ENCODE results near the gene PPM1F. TPM values are rescaled to one million over a fixed set of nuclear protein-coding genes. Genes with fewer than 3 reads are reported as not detected.

The PPM1F gene
- total and polyA plus RNA-seq, 5 experiments from 2014 or later = 8.3 to 25.1 (median 9.9) TPM

DNA sequence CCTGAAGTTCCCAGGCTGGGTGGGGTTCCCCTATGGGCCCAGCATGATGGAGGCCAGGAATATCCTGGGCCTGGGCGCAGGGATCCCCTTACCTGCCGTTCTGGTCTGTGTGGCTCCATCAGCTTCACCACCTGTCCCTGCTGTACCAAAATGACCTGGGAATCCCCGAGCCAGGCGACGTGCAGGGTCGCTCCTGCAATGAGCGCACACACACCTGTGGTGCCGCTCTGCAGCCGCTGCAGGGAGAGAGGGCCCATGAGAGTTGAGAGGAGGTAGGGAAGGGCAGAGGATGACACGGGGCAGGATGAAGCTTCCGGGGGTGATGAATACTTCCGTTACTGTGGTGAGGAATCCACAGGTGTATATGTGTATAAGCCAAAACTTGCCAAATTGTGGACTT lies 21.6 kb downstream of the PPM1F start:
- Mint-ChIP-seq H3K27me3 (no peaks in the 10 kb centered on the region), H3K4me1 (peaks cover 0 to 3% (median 1%) of the 10 kb centered on the region in 4 donors), H3K9me3 (no peaks in the 10 kb centered on the region), H3K4me3 (no peak overlapping the region), H3K36me3 (peaks cover 0 to 48% (median 22%) of the 10 kb centered on the region in 3 donors), H3K27ac (peak overlapping the region in 1 of 10 donors; percentile 15)
- no peak for DNase-seq
- no peak for ATAC-seq
- POLR2A ChIA-PET = no interaction called here

DNA sequence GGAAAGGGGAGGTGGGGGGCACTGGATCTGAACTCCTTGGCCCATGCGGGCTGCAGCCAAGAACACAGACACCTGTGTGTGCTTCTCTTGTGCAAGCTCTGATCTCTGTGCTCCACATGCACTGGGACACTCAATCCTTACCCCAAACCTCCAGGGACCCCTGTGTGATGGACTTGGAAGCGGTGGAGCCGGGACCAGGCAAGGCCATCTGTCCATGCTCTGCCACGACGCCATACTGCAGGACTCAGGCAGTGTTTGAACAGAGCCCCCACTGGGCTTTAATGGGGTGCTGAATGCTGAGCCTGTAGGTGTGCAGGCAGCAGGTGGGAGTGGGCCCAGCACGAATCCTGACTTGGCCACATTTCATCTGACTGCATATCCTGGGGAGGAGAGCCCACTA lies 23.4 kb downstream of the PPM1F start:
- ATAC-seq (no peak), DNase-seq (no peak)
- peaks cover 0 to 48% (median 20%) of the 10 kb centered on the region in 3 donors for H3K36me3 Mint-ChIP-seq
- H3K9me3 Mint-ChIP-seq = no peaks in the 10 kb centered on the region
- no peak overlapping the region for H3K27ac Mint-ChIP-seq
- no peaks in the 10 kb centered on the region for H3K27me3 Mint-ChIP-seq
- peaks cover 0 to 3% (median under 1%) of the 10 kb centered on the region in 4 donors for H3K4me1 Mint-ChIP-seq
- POLR2A ChIA-PET = no interaction called here
- no peak overlapping the region for H3K4me3 Mint-ChIP-seq

DNA sequence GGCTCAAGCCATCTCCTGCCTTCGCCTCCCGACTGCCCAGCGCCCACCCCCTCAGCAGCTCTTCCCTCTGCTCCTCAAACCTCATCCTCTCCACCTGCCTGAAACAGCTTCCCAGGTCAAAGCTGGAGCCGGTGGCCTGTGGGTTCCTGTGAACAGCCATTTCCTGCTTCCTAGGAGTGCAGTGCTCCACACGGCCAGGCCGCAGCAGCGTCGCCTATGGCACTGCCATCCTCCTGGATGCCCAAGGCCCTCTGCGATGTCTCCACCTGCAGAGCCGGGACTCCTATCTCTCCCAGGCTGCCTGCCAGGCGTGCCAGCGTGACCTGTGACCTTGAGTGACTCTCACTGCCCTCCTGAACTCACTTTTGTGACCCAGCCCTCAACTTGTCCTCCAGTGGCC lies 24.6 kb downstream of the PPM1F start:
- Mint-ChIP-seq H3K4me1 (peaks cover 0 to 3% (median under 1%) of the 10 kb centered on the region in 4 donors), H3K27ac (peak overlapping the region in 1 of 10 donors; percentile 30), H3K27me3 (no peaks in the 10 kb centered on the region), H3K36me3 (peaks cover 0 to 47% (median 20%) of the 10 kb centered on the region in 3 donors), H3K9me3 (no peaks in the 10 kb centered on the region), H3K4me3 (no peak overlapping the region)
- ATAC-seq = no peak
- POLR2A ChIA-PET = no interaction called here
- DNase-seq = no peak

DNA sequence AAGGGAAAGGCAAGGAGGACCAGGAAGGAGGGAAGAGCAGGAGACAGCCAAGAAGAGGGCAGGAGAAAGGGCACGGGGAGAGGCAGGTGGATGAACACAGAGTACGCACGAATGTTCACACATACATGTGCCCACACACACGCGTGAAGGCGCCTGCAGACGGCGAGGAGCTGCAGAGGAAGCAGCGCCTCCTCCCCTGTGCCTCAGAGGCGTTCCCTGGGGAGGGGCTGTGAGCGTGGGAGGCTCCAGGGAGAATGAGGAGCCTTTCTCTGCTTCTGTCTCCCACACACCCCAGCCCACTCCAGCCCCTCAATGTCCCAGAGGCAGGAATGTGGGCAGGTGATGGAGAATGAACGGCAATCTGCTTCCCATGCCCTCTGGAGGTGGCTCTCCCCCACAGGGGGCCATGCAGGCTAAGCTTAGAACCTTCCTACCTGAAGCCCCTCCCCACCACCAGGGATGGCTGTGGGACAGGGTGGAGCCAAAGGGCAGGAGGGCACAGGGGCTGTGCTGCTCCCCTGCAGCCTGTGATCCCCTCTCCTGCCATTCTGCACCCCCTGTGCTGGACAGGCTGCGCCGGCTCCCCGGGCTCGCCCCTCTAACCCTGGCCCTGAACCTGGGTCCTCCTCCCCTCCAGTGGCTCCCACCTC lies 25.3 kb downstream of the PPM1F start:
- peaks cover 0 to 3% (median under 1%) of the 10 kb centered on the region in 4 donors for H3K4me1 Mint-ChIP-seq
- no peak overlapping the region for H3K4me3 Mint-ChIP-seq
- ATAC-seq = no peak
- POLR2A ChIA-PET = no interaction called here
- H3K27me3 Mint-ChIP-seq = no peaks in the 10 kb centered on the region
- H3K9me3 Mint-ChIP-seq = no peaks in the 10 kb centered on the region
- peaks cover 0 to 40% (median 14%) of the 10 kb centered on the region in 3 donors for H3K36me3 Mint-ChIP-seq
- no peak for DNase-seq
- peak overlapping the region in 1 of 10 donors; percentile 24 for H3K27ac Mint-ChIP-seq

DNA sequence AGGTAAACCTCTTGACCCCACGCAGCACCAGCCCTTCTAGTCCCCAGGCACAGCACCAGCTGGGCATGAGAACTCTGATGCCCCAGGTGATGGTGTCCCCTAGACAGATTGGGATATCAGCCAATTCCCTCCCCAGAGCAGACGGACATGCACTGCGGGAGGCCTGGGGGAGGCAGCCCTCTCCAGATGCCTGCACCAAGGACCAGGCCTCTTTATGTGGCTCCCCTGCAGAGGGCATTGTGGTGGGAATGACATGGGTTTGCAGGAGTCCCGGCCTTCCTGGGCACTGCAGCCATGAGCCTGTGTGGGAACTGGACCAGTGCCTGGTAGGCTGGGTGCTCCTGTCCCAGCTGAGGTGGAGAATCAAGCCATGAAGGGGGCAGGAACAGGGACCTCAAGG lies 25.9 kb downstream of the PPM1F start:
- peaks cover 0 to 40% (median 14%) of the 10 kb centered on the region in 3 donors for H3K36me3 Mint-ChIP-seq
- no peak for ATAC-seq
- H3K4me3 Mint-ChIP-seq = no peak overlapping the region
- no peak overlapping the region for H3K27ac Mint-ChIP-seq
- DNase-seq = no peak
- peaks cover 0 to 3% (median under 1%) of the 10 kb centered on the region in 4 donors for H3K4me1 Mint-ChIP-seq
- no peaks in the 10 kb centered on the region for H3K27me3 Mint-ChIP-seq
- no peaks in the 10 kb centered on the region for H3K9me3 Mint-ChIP-seq
- POLR2A ChIA-PET = no interaction called here

DNA sequence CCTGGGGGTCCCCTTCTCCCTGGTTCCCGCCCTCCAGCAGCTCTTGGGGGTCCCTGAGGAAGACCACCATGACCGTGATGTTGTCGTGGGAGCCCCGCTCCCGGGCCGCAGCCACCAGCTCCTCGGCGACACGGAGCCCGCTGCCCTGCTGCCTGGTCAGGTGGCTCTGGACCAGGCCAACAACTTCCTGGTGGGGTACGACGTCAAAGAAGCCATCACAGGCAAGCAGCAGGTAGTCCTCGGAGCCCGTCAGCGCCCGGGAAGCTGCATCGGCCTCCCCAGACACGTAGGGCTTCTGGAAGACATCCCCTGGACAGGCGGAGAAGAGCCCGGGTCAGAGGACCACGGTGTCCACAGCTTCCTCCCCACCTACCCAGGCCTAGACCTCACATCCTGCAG lies 29.5 kb downstream of the PPM1F start:
- no peak for ATAC-seq
- H3K27me3 Mint-ChIP-seq = no peaks in the 10 kb centered on the region
- H3K27ac Mint-ChIP-seq = no peak overlapping the region
- no peak for DNase-seq
- H3K9me3 Mint-ChIP-seq = no peaks in the 10 kb centered on the region
- H3K36me3 Mint-ChIP-seq = peaks cover 0 to 16% (median 1%) of the 10 kb centered on the region in 3 donors
- POLR2A ChIA-PET = no interaction called here
- peaks cover 0 to 3% (median 0%) of the 10 kb centered on the region in 4 donors for H3K4me1 Mint-ChIP-seq
- H3K4me3 Mint-ChIP-seq = no peak overlapping the region

DNA sequence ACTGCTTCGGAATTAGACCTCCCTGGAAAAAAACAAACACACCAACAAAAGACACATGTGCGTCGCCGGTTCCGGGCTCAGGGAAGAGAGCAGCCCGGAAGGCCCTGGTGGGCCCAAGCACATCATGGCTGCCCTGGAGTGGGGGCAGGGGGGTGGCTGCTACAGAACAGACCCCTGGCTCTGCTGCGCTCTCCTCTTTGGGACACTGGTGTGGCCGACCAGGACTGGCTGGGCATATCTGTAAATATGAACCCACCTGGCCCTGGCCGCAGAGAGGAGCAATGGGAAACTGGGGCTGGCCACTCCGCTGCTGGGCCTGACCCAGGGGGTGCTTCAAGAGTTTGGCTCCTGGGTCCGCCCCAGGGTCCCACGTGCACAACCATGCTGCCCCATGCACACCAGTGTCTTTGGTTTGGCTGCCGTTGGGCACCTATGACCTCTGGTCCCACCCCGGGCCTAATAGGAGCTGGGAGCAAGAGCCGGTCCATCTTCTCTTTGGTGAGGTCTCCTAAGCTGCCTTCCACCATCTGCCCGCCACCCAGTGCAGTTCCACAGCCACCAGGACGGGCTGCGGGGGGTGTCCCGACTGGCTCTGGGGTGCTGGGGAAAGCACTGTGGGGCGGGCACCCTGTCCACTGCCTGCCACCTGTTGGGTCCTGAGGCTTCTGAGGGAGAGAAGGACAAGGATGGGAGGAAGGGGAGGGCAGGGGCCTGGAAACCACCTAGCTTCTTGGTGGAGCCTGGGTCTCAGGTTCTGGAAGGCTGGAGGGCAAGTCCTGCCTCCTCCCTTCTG lies 30.1 kb downstream of the PPM1F start:
- Mint-ChIP-seq H3K27ac (no peak overlapping the region), H3K27me3 (no peaks in the 10 kb centered on the region), H3K9me3 (no peaks in the 10 kb centered on the region), H3K4me3 (no peak overlapping the region), H3K36me3 (peaks cover 0 to 15% (median 0%) of the 10 kb centered on the region in 3 donors), H3K4me1 (no peaks in the 10 kb centered on the region)
- no peak for DNase-seq
- POLR2A ChIA-PET = no interaction called here
- ATAC-seq = no peak

DNA sequence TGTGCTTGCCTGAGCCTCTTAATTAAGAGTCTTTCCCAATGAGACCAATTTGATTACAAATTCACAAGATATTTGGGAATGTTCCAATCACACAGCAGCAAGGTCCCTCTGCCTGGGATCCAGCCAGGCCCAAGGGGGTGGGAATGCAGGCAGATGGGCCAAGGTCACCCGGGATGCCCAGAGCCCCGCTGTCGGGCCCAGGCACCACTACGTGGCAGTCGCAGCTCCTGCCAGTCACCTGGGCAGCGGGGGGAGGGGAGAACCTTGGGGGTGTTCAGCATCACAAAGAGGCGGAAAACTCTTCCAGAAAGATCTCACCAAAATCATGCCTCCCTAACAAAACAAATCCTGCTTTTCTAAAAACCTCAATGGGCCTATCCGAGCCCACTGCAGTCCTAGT lies 30.9 kb downstream of the PPM1F start:
- Mint-ChIP-seq H3K27ac (no peak overlapping the region), H3K36me3 (peaks cover 0 to 12% (median 0%) of the 10 kb centered on the region in 3 donors), H3K4me1 (peaks cover 0 to 2% (median 0%) of the 10 kb centered on the region in 4 donors), H3K27me3 (no peaks in the 10 kb centered on the region), H3K9me3 (no peaks in the 10 kb centered on the region), H3K4me3 (no peak overlapping the region)
- DNase-seq (no peak), ATAC-seq (no peak)
- POLR2A ChIA-PET = no interaction called here

DNA sequence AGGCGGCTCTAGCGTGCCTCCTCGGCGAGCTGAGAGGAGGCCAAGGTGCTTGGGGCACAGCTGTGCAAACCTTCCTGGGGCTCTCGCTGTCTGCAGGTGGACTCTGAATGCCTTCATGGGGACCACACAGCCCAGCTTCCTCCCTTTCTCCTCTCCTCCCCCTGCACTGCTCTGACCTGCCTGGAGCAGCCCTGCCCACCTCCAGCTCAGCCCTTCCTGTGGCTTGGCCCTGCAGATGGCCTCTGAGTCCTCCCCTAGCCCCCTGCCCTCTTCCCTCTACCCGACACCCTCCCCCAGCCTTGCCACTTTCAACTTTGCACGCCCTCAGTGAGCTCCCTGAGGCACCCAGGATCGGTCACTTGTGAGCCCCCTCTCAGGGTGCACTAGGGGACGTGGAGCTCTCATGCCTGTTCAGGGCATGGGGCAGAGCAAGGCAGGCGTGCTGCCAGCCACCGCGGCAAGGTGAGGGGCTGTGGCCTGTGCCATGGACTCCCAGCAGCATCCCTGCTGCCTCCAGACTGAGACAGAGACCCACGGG lies 31.4 kb downstream of the PPM1F start:
- DNase-seq (no peak), ATAC-seq (no peak)
- H3K36me3 Mint-ChIP-seq = peaks cover 0 to 11% (median 0%) of the 10 kb centered on the region in 3 donors
- H3K9me3 Mint-ChIP-seq = no peaks in the 10 kb centered on the region
- H3K27ac Mint-ChIP-seq = peak overlapping the region in 1 of 10 donors; percentile 81
- H3K4me3 Mint-ChIP-seq = no peak overlapping the region
- peaks cover 0 to 2% (median 0%) of the 10 kb centered on the region in 4 donors for H3K4me1 Mint-ChIP-seq
- no peaks in the 10 kb centered on the region for H3K27me3 Mint-ChIP-seq
- POLR2A ChIA-PET = no interaction called here

DNA sequence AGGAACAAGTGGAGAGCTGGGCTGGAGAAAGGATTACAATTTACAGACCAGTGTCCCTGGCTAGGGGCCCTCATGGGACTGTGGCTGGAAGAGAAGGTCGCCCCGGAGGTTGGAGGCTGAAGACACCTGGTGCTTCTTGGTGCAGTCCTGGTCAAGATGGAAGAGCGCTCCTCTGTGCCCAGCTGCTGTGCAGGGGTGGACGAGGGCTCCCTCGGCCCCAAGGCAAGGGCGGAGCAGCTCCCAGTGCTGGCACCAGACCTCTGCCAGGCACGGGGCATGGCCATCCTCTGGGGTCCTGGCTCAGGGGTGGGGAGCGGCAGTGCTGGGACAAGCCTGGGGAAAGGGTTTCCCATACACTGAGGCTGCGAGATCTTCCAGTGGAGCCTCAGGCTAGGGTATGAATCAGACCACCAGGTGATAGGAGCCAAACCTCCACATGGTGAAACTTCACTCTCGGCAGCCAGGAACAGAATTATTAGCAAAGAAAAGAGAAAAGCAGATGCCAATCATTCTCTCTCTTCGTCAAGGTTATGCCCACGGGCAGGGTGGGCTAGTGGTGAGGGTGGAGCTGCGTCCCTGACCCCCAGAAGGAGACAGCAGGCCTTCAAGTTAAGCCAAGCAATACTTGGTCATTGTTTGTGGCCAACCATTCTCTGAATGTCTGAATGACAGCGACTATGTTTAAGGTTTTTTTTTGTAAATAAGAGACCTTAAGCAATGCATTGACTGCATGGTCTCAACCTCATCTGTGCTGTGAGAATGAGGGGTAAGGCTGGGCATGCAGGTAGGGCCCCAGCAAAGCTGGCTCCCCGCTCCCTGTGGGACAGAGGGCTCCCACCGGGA lies 32.1 kb downstream of the PPM1F start:
- POLR2A ChIA-PET = no interaction called here
- no peak for DNase-seq
- ATAC-seq = no peak
- Mint-ChIP-seq H3K27ac (no peak overlapping the region), H3K4me1 (peaks cover 0 to 2% (median 0%) of the 10 kb centered on the region in 4 donors), H3K9me3 (no peaks in the 10 kb centered on the region), H3K27me3 (no peaks in the 10 kb centered on the region), H3K4me3 (no peak overlapping the region), H3K36me3 (peaks cover 0 to 8% (median 0%) of the 10 kb centered on the region in 3 donors)

DNA sequence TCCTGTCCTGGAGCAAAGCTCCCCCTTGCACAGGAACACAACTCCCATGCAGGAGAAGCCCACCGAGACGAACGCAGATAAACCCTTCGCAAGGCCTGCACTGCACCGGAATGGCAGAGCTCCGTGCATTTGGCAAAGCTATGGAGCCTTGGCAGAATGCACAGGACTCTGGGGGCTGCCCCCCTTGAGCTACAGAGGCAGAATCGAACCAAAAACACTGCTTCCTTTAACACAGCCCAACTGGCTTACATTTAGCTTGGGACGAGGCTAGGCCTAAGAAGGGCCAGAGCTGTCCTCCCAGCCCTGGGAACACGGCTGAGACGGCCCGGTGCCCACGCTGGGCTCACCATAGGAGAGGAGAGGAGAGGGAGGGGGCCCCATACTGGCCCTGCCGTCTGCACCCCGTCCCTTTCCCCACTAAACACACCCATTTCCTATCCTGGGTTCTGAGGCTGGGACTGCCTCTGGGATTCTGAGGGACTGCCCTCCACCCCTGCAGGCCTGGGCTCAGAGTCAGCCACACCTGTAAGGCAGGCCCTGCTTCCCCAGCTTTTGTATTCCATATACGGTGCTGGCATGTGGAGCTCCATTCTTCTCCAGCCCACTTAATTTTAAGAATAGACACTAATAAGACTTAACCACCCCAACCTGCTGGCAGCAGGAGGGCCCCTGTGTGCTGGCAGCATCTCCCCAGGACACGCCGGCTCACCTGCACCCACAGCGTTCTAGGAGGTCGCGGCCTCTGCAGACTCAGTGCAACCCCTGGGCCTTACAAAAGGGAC lies 32.9 kb downstream of the PPM1F start:
- Mint-ChIP-seq H3K27ac (no peak overlapping the region), H3K36me3 (peaks cover 0 to 5% (median 0%) of the 10 kb centered on the region in 3 donors)

More for the DNA sequence above, 32.9 kb downstream of the PPM1F start:
- POLR2A ChIA-PET = no interaction called here
- Mint-ChIP-seq H3K9me3 (no peaks in the 10 kb centered on the region), H3K4me1 (peaks cover 0 to 2% (median 0%) of the 10 kb centered on the region in 4 donors), H3K4me3 (no peak overlapping the region), H3K27me3 (no peaks in the 10 kb centered on the region)
- no peak for ATAC-seq
- DNase-seq = no peak
